Effector memory CD4-positive, alpha-beta T cell (primary cell): ENCODE results near the gene TFPI2.

Experiments used
- DNase-seq, 3 donors: peaks; one replicate each; pipeline ENCODE4 v3.0.0-alpha.2; 2020
- H3K27ac ChIP-seq: 2 replicates; pipeline ENCODE4 v1.7.0; 2013; ENCODE audit warnings: mild to moderate bottlenecking, low read length, moderate library complexity; ENCODE audit not compliant: insufficient read depth, poor library complexity, severe bottlenecking
- H3K27me3 ChIP-seq: replicated peaks from 2 replicates; pipeline ENCODE4 v1.7.0; 2013; ENCODE audit warnings: mild to moderate bottlenecking, low read length; ENCODE audit not compliant: insufficient read depth, control insufficient read depth, poor library complexity, severe bottlenecking
- H3K36me3 ChIP-seq: 2 replicates; pipeline ENCODE4 v1.7.0; 2013; ENCODE audit warnings: mild to moderate bottlenecking, low read length, moderate library complexity; ENCODE audit not compliant: control insufficient read depth, insufficient read depth
- H3K4me1 ChIP-seq: 2 replicates; pipeline ENCODE4 v1.7.0; 2013; ENCODE audit warnings: low read length, mild to moderate bottlenecking; ENCODE audit not compliant: control insufficient read depth, insufficient read depth, poor library complexity, severe bottlenecking
- H3K4me3 ChIP-seq: 2 replicates; pipeline ENCODE4 v1.7.0; 2013; ENCODE audit warnings: low read length, low read depth, mild to moderate bottlenecking; ENCODE audit not compliant: insufficient read depth, poor library complexity, severe bottlenecking
- H3K9me3 ChIP-seq: 2 replicates; pipeline ENCODE4 v1.7.0; 2013; ENCODE audit warnings: mild to moderate bottlenecking, low read length, moderate library complexity; ENCODE audit not compliant: control insufficient read depth
- total RNA-seq, 3 donors: gene quantifications; one replicate each; lab custom pipeline; 2026; lab: John Stamatoyannopoulos, UW

The TFPI2 gene, protein sequence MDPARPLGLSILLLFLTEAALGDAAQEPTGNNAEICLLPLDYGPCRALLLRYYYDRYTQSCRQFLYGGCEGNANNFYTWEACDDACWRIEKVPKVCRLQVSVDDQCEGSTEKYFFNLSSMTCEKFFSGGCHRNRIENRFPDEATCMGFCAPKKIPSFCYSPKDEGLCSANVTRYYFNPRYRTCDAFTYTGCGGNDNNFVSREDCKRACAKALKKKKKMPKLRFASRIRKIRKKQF
- 0 reads per million in 3 donors for total RNA-seq

DNA sequence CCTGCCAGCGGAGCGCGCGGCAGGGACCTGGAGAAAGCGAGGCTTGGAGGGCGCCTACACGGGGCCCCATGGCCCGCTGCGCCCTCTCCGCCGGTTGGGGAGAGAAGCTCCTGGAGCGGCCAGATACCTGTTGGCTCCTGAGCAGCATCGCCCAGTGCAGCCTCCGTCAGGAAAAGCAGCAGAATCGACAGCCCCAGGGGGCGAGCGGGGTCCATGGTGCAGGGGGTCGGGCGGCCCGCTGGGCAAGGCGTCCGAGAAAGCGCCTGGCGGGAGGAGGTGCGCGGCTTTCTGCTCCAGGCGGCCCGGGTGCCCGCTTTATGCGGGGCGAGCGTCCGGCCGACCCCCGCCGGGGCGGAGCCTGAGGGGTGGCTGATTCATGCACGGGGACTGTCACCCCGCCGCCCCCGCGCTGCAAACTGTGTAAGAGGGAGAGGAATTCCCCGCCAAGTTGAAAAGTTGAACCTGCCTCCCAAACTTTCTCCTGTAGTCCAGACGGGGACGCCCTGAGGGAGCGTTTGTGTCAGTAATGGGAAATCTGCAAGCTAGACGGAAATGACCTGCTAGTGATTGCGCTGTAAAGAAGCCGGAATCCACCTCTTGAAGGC lies at the start of gene TFPI2:
Gene TFPI2 (minus strand): TSS at position 290 of the 605 bp plus-strand sequence. CDS start 75 bp downstream, at position 215.
- Histone ChIP-seq H3K27me3 (peaks cover 4% of the 10 kb centered on the region), H3K4me3 (no peak within 1 kb of the TSS), H3K9me3 (no peaks in the 10 kb centered on the region), H3K27ac (no peak within 1 kb of the TSS), H3K36me3 (no peaks in the 10 kb centered on the region), H3K4me1 (no peaks in the 10 kb centered on the region)
- no peak for DNase-seq

DNA sequence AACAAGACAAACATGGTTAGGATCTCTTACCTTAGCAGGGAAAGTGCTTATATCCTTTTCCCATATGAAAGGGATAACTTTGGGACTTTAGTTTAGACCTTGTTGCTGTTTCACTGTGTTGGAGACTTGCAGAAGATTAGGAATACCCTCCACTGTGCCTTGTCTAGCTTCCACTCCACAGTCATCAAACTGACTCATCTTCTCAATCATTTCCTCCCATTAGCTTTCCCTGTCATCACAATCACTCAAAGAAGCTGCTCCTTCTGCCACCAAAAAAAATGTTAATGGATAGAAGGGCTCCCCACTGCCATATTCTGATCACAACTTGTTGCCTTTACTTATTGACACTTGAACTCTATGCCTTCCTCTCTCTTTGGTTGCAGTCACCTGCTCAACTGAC lies 47.7 kb upstream of the TFPI2 start:
- no peaks in the 10 kb centered on the region for H3K27me3 ChIP-seq
- H3K27ac ChIP-seq: no peak overlapping the region
- no peaks in the 10 kb centered on the region for H3K36me3 ChIP-seq
- DNase-seq: no peak
- no peak overlapping the region for H3K4me3 ChIP-seq
- no peaks in the 10 kb centered on the region for H3K4me1 ChIP-seq
- H3K9me3 ChIP-seq: no peaks in the 10 kb centered on the region

DNA sequence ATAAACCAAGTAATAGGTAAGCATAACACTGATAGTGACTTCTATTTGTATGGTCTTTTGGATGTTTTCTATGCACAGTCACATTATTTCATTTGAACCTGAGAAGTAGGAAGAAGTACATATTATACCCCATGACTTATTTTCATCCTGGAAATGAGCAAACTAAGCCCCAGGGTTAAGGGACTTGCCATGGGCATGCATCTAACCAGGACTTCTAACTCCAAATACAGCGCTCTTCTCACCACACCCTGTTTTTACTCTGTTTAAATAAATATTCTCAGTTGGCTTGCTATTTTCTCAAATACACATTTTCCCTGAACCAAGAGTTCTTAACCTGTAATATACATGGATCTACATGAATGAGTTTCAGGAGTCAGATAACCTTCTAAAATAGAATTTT lies 47.3 kb upstream of the TFPI2 start:
- no peak overlapping the region for H3K27ac ChIP-seq

DNA sequence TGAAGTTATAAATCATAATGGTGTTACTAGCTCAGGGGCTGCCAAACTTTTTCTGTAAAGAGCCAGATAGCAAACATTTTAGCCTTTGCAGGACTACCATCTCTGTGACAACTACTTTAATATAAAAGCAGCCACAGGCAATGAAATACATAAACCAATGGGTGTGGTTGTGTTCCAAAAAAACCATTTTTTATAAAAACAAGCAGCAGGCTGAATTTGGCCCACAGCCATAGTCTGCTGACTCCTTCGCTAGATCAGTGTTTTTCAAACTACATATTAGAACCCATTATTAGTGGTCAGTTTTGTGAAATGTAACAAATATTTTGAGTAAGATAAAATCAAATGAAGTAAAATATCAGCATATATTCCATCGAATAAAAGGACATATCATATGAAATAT lies 44.5 kb upstream of the TFPI2 start:
- no peaks in the 10 kb centered on the region for H3K4me1 ChIP-seq
- no peak for DNase-seq
- no peaks in the 10 kb centered on the region for H3K9me3 ChIP-seq
- H3K27ac ChIP-seq: no peak overlapping the region
- no peaks in the 10 kb centered on the region for H3K27me3 ChIP-seq
- no peaks in the 10 kb centered on the region for H3K36me3 ChIP-seq
- H3K4me3 ChIP-seq: no peak overlapping the region

More for the DNA sequence above, 47.3 kb upstream of the TFPI2 start:
- Histone ChIP-seq H3K36me3 (no peaks in the 10 kb centered on the region), H3K4me1 (no peaks in the 10 kb centered on the region), H3K9me3 (no peaks in the 10 kb centered on the region), H3K27me3 (no peaks in the 10 kb centered on the region), H3K4me3 (no peak overlapping the region)
- no peak for DNase-seq

DNA sequence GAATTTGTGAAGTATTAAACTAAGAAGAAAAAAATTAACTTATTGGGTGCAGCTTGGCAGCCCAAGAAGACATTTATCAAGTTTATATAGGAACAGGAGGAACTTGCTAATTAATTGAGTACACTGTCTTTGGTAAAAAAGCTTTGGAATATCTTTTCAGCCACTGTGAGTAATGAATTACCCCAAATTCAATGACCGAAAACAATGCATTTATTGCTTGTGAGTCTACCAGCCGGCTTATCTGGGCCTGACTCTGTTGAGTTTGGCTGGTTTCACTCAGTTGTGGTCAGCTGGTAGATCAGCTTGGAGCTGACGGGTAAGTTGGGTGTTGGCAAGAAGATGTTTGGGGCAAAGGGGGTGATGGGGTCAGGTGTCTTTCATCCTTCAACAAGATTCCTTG lies 42.6 kb upstream of the TFPI2 start:
- H3K27me3 ChIP-seq: no peaks in the 10 kb centered on the region
- no peaks in the 10 kb centered on the region for H3K4me1 ChIP-seq
- no peak overlapping the region for H3K27ac ChIP-seq
- no peaks in the 10 kb centered on the region for H3K36me3 ChIP-seq
- no peaks in the 10 kb centered on the region for H3K9me3 ChIP-seq
- DNase-seq: no peak
- H3K4me3 ChIP-seq: no peak overlapping the region

DNA sequence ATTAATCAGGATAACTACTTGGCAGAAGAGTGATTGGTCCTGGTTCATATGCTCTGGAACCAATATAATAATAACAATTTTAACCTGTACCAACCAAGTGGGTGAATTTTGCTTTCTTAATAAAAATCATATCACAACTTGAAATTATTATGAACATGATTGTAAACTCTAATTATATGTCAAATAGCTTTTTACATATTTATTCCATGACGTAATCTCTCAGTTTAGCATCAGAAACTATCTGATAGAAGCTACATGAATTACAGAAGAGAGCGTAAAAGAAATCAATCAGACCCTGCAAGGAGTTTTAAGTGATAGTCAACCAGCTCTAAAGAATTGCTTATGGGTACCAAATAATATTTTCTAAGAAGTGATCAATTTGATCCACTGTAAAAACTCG lies 41.1 kb upstream of the TFPI2 start:
- H3K27ac ChIP-seq: no peak overlapping the region
- no peaks in the 10 kb centered on the region for H3K9me3 ChIP-seq
- H3K36me3 ChIP-seq: no peaks in the 10 kb centered on the region
- no peaks in the 10 kb centered on the region for H3K27me3 ChIP-seq
- no peak overlapping the region for H3K4me3 ChIP-seq
- H3K4me1 ChIP-seq: no peaks in the 10 kb centered on the region
- DNase-seq: no peak

DNA sequence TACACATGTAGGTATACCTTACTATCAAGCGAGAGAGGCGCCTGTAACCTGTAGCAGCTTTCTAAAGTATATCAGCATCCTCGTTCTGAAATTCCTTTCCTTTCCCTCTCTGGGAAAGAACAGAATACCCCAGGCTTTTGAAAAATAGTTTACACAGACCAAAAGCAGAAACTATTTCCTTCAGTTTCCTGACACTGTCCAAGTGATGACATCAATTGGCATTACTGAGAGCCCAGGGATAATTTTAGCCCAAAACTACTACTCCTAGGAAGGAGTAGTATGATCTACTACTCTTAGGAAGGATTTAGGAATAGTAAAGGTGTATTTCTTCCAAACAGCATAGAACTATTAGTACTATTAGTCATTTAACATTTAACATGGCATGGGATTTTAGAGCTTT lies 37.0 kb upstream of the TFPI2 start:
- no peak overlapping the region for H3K4me3 ChIP-seq
- no peak overlapping the region for H3K27ac ChIP-seq
- H3K36me3 ChIP-seq: no peaks in the 10 kb centered on the region
- H3K4me1 ChIP-seq: no peaks in the 10 kb centered on the region
- no peaks in the 10 kb centered on the region for H3K27me3 ChIP-seq
- DNase-seq: no peak
- no peaks in the 10 kb centered on the region for H3K9me3 ChIP-seq

DNA sequence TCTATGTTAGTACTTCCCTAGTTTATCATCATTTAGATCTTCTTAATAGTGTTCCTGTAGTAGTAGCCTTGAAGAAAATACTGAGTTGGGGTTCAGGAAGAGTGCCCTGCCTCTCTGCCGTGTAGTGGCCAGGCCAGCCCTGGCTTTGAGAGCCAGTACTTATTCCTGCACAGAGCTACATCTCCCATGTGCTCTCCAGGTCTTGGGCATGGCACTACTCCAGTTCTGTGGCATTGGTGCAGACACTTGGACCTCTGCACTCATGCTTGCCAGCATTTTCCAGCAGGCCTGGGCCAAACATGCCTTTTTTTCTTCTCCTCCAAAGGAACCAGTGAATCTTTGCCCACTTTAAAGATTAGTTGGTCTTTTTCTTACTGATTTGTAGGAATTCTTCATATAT lies 36.2 kb upstream of the TFPI2 start:
- Histone ChIP-seq H3K27me3 (no peaks in the 10 kb centered on the region), H3K27ac (no peak overlapping the region), H3K9me3 (no peaks in the 10 kb centered on the region), H3K36me3 (no peaks in the 10 kb centered on the region), H3K4me1 (no peaks in the 10 kb centered on the region), H3K4me3 (no peak overlapping the region)
- DNase-seq: no peak

DNA sequence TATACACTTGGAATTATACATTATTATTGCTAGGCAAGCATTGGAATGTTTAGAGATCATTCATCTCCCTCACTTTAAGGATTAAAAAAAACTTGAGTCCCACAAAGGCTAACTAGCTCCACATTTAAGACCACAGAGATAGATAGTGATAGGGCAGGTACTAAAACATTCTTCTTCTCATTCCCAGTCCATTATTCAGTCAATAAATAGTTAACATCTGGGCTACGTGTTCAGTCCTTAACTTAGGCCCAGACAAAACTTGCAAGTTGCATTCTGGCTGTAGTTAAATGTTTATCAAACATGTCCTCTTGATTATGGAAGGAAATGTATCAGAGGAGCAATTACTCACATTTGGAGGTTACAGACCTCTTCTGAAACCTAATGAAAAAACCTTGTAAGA lies 33.4 kb upstream of the TFPI2 start:
- Histone ChIP-seq H3K36me3 (no peaks in the 10 kb centered on the region), H3K9me3 (no peaks in the 10 kb centered on the region), H3K27ac (no peak overlapping the region), H3K4me1 (no peaks in the 10 kb centered on the region), H3K27me3 (peaks cover 11% of the 10 kb centered on the region), H3K4me3 (no peak overlapping the region)
- DNase-seq: no peak

DNA sequence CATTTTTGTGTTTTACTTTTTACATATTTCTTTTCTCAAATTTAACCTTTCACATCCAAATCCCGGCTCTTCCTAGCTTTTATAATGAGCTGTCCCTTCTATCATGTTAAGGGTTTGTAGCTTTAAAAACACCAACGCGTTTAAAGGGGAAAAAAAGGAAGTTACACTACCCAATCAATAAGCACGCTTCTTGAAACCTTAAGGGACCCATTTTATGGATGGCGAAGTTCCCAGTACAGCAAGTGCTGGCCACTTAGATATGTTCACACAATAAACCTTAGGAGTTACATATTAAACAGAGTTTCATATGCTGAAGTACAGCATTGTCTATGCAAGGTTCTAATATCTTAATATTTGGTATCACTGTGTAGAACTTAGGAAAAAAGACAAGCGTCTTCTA lies 32.7 kb upstream of the TFPI2 start:
- Histone ChIP-seq H3K36me3 (no peaks in the 10 kb centered on the region), H3K4me1 (no peaks in the 10 kb centered on the region), H3K27me3 (peaks cover 11% of the 10 kb centered on the region), H3K27ac (no peak overlapping the region), H3K9me3 (no peaks in the 10 kb centered on the region), H3K4me3 (no peak overlapping the region)
- no peak for DNase-seq
